ENCODE data around the gene C1orf174.

DNA sequence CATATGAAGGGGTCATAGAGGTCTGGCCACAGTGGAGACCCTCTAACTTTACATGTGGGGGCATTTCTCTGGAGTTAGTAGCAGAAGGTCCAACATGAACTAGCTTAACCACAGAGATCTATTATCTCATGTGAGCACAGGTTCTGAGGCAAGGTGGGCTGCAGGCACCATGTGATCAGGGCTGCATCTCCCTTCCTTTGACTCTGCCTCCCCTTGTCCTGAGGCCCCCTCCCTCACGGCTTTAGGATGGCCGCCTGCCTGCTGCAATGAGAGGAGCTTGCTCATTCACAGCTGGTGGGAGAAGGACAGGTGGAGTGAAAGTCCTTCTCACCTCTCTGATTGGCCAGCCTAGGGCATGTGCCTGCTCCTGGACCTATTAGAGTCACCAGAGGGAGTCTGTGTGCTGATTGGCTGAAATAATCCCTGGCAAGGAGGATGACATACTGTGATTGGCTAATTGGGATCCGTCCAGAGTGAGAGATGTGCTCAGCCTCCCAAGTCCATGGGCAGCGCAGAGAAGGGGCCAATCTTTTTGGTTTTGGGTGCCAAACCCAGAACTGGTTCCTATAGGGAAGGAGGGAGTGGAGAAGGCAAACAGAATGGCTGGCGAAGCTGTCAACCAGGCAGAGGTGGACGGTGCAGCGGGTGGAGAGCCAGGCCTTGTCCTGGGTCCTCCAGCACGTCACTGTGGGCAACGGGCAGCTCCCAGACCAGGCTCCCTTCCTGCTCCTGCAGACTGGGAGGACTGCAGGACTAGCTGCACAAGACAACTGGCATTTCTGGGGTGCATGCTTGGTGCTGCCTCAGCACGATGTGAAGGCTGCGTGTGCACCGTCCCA lies 39.4 kb upstream of the C1orf174 start:
- no peak for TF ChIP-seq EZH2 (IDR thresholded peaks at IDR 0.05; ENCODE audit: borderline replicate concordance, low read length)
- TF ChIP-seq, protein P1, sequence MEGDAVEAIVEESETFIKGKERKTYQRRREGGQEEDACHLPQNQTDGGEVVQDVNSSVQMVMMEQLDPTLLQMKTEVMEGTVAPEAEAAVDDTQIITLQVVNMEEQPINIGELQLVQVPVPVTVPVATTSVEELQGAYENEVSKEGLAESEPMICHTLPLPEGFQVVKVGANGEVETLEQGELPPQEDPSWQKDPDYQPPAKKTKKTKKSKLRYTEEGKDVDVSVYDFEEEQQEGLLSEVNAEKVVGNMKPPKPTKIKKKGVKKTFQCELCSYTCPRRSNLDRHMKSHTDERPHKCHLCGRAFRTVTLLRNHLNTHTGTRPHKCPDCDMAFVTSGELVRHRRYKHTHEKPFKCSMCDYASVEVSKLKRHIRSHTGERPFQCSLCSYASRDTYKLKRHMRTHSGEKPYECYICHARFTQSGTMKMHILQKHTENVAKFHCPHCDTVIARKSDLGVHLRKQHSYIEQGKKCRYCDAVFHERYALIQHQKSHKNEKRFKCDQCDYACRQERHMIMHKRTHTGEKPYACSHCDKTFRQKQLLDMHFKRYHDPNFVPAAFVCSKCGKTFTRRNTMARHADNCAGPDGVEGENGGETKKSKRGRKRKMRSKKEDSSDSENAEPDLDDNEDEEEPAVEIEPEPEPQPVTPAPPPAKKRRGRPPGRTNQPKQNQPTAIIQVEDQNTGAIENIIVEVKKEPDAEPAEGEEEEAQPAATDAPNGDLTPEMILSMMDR (IDR thresholded peaks at IDR 0.05; ENCODE audit: low read length), result no peak

Data from OCI-LY1 (cell line).